Measurements from ENCODE around the gene TRPM6.

- TF ChIP-seq, protein P1, sequence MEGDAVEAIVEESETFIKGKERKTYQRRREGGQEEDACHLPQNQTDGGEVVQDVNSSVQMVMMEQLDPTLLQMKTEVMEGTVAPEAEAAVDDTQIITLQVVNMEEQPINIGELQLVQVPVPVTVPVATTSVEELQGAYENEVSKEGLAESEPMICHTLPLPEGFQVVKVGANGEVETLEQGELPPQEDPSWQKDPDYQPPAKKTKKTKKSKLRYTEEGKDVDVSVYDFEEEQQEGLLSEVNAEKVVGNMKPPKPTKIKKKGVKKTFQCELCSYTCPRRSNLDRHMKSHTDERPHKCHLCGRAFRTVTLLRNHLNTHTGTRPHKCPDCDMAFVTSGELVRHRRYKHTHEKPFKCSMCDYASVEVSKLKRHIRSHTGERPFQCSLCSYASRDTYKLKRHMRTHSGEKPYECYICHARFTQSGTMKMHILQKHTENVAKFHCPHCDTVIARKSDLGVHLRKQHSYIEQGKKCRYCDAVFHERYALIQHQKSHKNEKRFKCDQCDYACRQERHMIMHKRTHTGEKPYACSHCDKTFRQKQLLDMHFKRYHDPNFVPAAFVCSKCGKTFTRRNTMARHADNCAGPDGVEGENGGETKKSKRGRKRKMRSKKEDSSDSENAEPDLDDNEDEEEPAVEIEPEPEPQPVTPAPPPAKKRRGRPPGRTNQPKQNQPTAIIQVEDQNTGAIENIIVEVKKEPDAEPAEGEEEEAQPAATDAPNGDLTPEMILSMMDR (IDR thresholded peaks at IDR 0.05): no peak
- no peak for TF ChIP-seq POLR2A (IDR thresholded peaks at IDR 0.05)
These were observed 132.4 kb downstream of the TRPM6 start for GRCh38 chr9:74755355-74755754.
